HepG2 (cell line): ENCODE data around the gene NPAS2. TPM values are rescaled to one million over a fixed set of nuclear protein-coding genes. Genes with fewer than 3 reads are reported as not detected.
A peak's percentile ranks its signal among the peaks of the same experiment; 100 is the strongest.

Experiments
- CBX2 ChIP-seq, 2 experiments: fragments of 200-600 bp in 1 of 2; sonication (generic); formaldehyde crosslinking in 1 of 2; IDR thresholded peaks; 2 replicates each; pipeline versions ENCODE4 v1.7.0 to v1.8.1; 2018 to 2022; ENCODE audit warnings: low read depth in 2 of 2, low read length in 1 of 2, mild to moderate bottlenecking in 1 of 2, missing genetic modification reagents in 1 of 2
- CHD4 ChIP-seq: fragments of 200-600 bp; sonication (generic); IDR thresholded peaks from 2 replicates; pipeline ENCODE4 v1.7.0; 2017; ENCODE audit warnings: mild to moderate bottlenecking, low read length, borderline replicate concordance
- GABPB1 ChIP-seq: IDR thresholded peaks from 2 replicates; pipeline ENCODE4 v1.6.1; 2016; ENCODE audit warnings: mild to moderate bottlenecking, missing genetic modification reagents, moderate library complexity, missing compliant biosample characterization
- HOXA3 ChIP-seq: sonication (generic); formaldehyde crosslinking; IDR thresholded peaks from 2 replicates; pipeline ENCODE4 v1.5.0; 2020; ENCODE audit warnings: missing genetic modification reagents
- KDM3A ChIP-seq: IDR thresholded peaks from 2 replicates; pipeline ENCODE4 v1.6.1; 2018; ENCODE audit warnings: low read depth, missing compliant biosample characterization
- MBNL3 ChIP-seq: fragments of 250-450 bp; sonication (Bioruptor Pico); conservative IDR thresholded peaks from 2 replicates; pipeline ENCODE4 v1.8.0; 2022; ENCODE audit warnings: mild to moderate bottlenecking, inconsistent platforms
- MEIS1 ChIP-seq: sonication (generic); formaldehyde crosslinking; IDR thresholded peaks from 2 replicates; pipeline ENCODE4 v1.9.0; 2021; ENCODE audit warnings: mild to moderate bottlenecking, missing genetic modification reagents, moderate library complexity, borderline replicate concordance
- MTERF4 ChIP-seq: sonication (generic); formaldehyde crosslinking; IDR thresholded peaks from 2 replicates; pipeline ENCODE4 v1.8.0; 2023; ENCODE audit warnings: mild to moderate bottlenecking, missing genetic modification reagents
- POLR2A ChIP-seq, 2 experiments: IDR thresholded peaks; 2 replicates each; pipeline ENCODE4 v1.6.1; 2011; ENCODE audit warnings: low read depth in 2 of 2, low read length in 2 of 2, mild to moderate bottlenecking in 1 of 2, moderate library complexity in 1 of 2; ENCODE audit not compliant: insufficient read depth in 1 of 2
- PTBP1 ChIP-seq: fragments of 200-400 bp; formaldehyde crosslinking; IDR thresholded peaks from 2 replicates; pipeline ENCODE4 v1.6.1; 2018; ENCODE audit warnings: low read length, low read depth; ENCODE audit not compliant: poor library complexity, severe bottlenecking
- SCMH1 ChIP-seq: sonication (generic); formaldehyde crosslinking; IDR thresholded peaks from 2 replicates; pipeline ENCODE4 v1.9.0; 2021; ENCODE audit warnings: missing genetic modification reagents, mild to moderate bottlenecking, borderline replicate concordance
- SNRNP70 ChIP-seq: fragments of 200-400 bp; formaldehyde crosslinking; IDR thresholded peaks from 2 replicates; pipeline ENCODE4 v1.6.1; 2017; ENCODE audit warnings: mild to moderate bottlenecking, low read depth, low read length, moderate library complexity
- SP1 ChIP-seq, 2 experiments: fragments of 450-650 bp in 1 of 2; sonication (generic) in 1 of 2; formaldehyde crosslinking in 1 of 2; IDR thresholded peaks; 2 replicates each; pipeline versions ENCODE4 v1.4.0 to v1.6.1; 2016 to 2020; ENCODE audit warnings: missing genetic modification reagents in 1 of 2
- TRAFD1 ChIP-seq: sonication (generic); formaldehyde crosslinking; IDR thresholded peaks from 2 replicates; pipeline ENCODE4 v1.5.1; 2020; ENCODE audit warnings: missing genetic modification reagents, mild to moderate bottlenecking, borderline replicate concordance
- ZBTB20 ChIP-seq: sonication (generic); formaldehyde crosslinking; IDR thresholded peaks from 2 replicates; pipeline ENCODE4 v1.8.1; 2023; ENCODE audit warnings: missing genetic modification reagents, low read depth, mild to moderate bottlenecking, borderline replicate concordance
- ZFP36L1 ChIP-seq: sonication (generic); formaldehyde crosslinking; IDR thresholded peaks from 2 replicates; pipeline ENCODE4 v1.8.0; 2022; ENCODE audit warnings: mild to moderate bottlenecking, missing genetic modification reagents, moderate library complexity
- ZNF20 ChIP-seq: sonication (generic); formaldehyde crosslinking; IDR thresholded peaks from 2 replicates; pipeline ENCODE4 v1.4.0; 2020; ENCODE audit warnings: mild to moderate bottlenecking, moderate library complexity, missing genetic modification reagents
- ZNF251 ChIP-seq: sonication (generic); formaldehyde crosslinking; IDR thresholded peaks from 2 replicates; pipeline ENCODE4 v1.9.0; 2021; ENCODE audit warnings: mild to moderate bottlenecking, missing genetic modification reagents
- ZNF34 ChIP-seq: sonication (generic); formaldehyde crosslinking; IDR thresholded peaks from 2 replicates; pipeline ENCODE4 v1.4.0; 2020; ENCODE audit warnings: mild to moderate bottlenecking, missing genetic modification reagents, borderline replicate concordance
- ZNF354B ChIP-seq: sonication (generic); formaldehyde crosslinking; IDR thresholded peaks from 2 replicates; pipeline ENCODE4 v1.8.0; 2022; ENCODE audit warnings: mild to moderate bottlenecking, missing genetic modification reagents
- ZNF446 ChIP-seq: sonication (generic); formaldehyde crosslinking; IDR thresholded peaks from 2 replicates; pipeline ENCODE4 v1.5.0; 2020; ENCODE audit warnings: mild to moderate bottlenecking, missing genetic modification reagents
- ZNF530 ChIP-seq: sonication (generic); formaldehyde crosslinking; IDR thresholded peaks from 2 replicates; pipeline ENCODE4 v1.5.0; 2020; ENCODE audit warnings: low read depth, mild to moderate bottlenecking, missing genetic modification reagents
- ZNF577 ChIP-seq: sonication (generic); formaldehyde crosslinking; IDR thresholded peaks from 2 replicates; pipeline ENCODE4 v1.4.0; 2020; ENCODE audit warnings: mild to moderate bottlenecking, low read depth, missing genetic modification reagents, borderline replicate concordance
- ZNF878 ChIP-seq: sonication (generic); formaldehyde crosslinking; IDR thresholded peaks from 2 replicates; pipeline ENCODE4 v1.8.1; 2023; ENCODE audit warnings: mild to moderate bottlenecking, missing genetic modification reagents, moderate library complexity
- polyA plus RNA-seq, 8 experiments: library from polyadenylated mRNA; depleted of rRNA in 3 of 8; stranded (reverse) in 7 of 8; unstranded in 1 of 8; fragments of >200 nt; fragmentation: Illumina TruSeq in 4 of 8; extraction: Trizol in 4 of 8; gene quantifications; 2 replicates each; pipeline versions ENCODE4 v1.2.1 to v1.2.3, GENCODE V29; 2011 to 2016; ENCODE audit warnings: low read depth in 4 of 8, missing spikeins in 1 of 8, mixed read lengths in 1 of 8; ENCODE audit not compliant: insufficient read depth in 1 of 8
- total RNA-seq, 5 experiments: library from RNA; depleted of rRNA; stranded (reverse); fragments of >200 nt; fragmentation: Illumina TruSeq; extraction: Trizol; gene quantifications; 2 replicates each; pipeline ENCODE4 v1.2.3, GENCODE V29; 2016; ENCODE audit warnings: low read depth in 1 of 5
- TF ChIP-seq, protein P1 (sequence below): sonication (generic); formaldehyde crosslinking; conservative IDR thresholded peaks from 2 replicates; pipeline ENCODE4 v1.4.0; 2020; ENCODE audit warnings: missing genetic modification reagents
- TF ChIP-seq, protein P2 (sequence below): sonication (generic); formaldehyde crosslinking; IDR thresholded peaks from 2 replicates; pipeline ENCODE4 v1.4.0; 2020; ENCODE audit warnings: mild to moderate bottlenecking, missing genetic modification reagents

Gene NPAS2
- total and polyA plus RNA-seq, 2 of the 13 experiments (the other 11 are each of a cell fraction or from before 2014, with no cell fraction given) = 14.8 to 37.5 TPM

DNA sequence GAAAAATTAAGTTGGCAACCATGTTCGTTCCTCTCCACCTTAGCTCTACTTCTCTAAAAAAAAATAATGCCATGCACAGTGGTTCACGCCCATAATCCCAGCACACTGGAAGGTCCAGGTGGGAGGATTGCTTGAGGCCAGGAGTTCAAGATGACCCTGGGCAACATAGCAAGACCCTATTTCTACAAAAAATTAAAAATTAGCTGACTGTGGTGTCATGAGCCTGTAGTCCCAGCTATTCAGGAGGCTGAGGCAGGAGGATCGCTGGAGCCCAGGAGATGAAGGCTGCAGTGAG, 40.1 kb upstream of the NPAS2 start (continued):
- TF ChIP-seq POLR2A (IDR thresholded peaks at IDR 0.05; ENCODE audit: insufficient read depth in 1 of 2, low read depth in 2 of 2, low read length in 2 of 2) = no peak
- TF ChIP-seq ZBTB20 (CRISPR knock-in tag) = no peak
- TF ChIP-seq PTBP1 = no peak
- no peak for TF ChIP-seq SP1 (IDR thresholded peaks at IDR 0.05)
- peak; percentile 59 for TF ChIP-seq SP1 (CRISPR knock-in tag; IDR thresholded peaks at IDR 0.05)
- no peak for TF ChIP-seq ZNF446 (CRISPR knock-in tag)
- TF ChIP-seq ZFP36L1 = no peak
- TF ChIP-seq SCMH1 (CRISPR knock-in tag) = no peak
- TF ChIP-seq HOXA3 (CRISPR knock-in tag) = no peak
- TF ChIP-seq ZNF878 = no peak
- no peak for TF ChIP-seq ZNF251 (CRISPR knock-in tag)
- TF ChIP-seq MEIS1 (CRISPR knock-in tag) = no peak
- no peak for TF ChIP-seq CBX2 (IDR thresholded peaks at IDR 0.05; ENCODE audit: low read depth, low read length)
- TF ChIP-seq CBX2 (CRISPR knock-in tag; IDR thresholded peaks at IDR 0.05; ENCODE audit: low read depth) = no peak
- no peak for TF ChIP-seq SNRNP70
- no peak for TF ChIP-seq MBNL3 (CRISPR knock-in tag)
- TF ChIP-seq ZNF354B (CRISPR knock-in tag) = no peak
- TF ChIP-seq ZNF577 (CRISPR knock-in tag) = no peak
- TF ChIP-seq TRAFD1 (CRISPR knock-in tag) = no peak
- TF ChIP-seq ZNF34 (CRISPR knock-in tag) = no peak
- no peak for TF ChIP-seq KDM3A (CRISPR knock-in tag)
- TF ChIP-seq, protein P1, sequence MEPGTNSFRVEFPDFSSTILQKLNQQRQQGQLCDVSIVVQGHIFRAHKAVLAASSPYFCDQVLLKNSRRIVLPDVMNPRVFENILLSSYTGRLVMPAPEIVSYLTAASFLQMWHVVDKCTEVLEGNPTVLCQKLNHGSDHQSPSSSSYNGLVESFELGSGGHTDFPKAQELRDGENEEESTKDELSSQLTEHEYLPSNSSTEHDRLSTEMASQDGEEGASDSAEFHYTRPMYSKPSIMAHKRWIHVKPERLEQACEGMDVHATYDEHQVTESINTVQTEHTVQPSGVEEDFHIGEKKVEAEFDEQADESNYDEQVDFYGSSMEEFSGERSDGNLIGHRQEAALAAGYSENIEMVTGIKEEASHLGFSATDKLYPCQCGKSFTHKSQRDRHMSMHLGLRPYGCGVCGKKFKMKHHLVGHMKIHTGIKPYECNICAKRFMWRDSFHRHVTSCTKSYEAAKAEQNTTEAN (CRISPR knock-in tag) = no peak
- TF ChIP-seq GABPB1 = peak; percentile 60
- TF ChIP-seq MTERF4 (CRISPR knock-in tag) = no peak
- TF ChIP-seq ZNF530 (CRISPR knock-in tag) = no peak
- TF ChIP-seq ZNF20 (CRISPR knock-in tag) = 0 out of 2 replicates have a peak, but pooled peaks have one; percentile 0
- TF ChIP-seq, protein P2, sequence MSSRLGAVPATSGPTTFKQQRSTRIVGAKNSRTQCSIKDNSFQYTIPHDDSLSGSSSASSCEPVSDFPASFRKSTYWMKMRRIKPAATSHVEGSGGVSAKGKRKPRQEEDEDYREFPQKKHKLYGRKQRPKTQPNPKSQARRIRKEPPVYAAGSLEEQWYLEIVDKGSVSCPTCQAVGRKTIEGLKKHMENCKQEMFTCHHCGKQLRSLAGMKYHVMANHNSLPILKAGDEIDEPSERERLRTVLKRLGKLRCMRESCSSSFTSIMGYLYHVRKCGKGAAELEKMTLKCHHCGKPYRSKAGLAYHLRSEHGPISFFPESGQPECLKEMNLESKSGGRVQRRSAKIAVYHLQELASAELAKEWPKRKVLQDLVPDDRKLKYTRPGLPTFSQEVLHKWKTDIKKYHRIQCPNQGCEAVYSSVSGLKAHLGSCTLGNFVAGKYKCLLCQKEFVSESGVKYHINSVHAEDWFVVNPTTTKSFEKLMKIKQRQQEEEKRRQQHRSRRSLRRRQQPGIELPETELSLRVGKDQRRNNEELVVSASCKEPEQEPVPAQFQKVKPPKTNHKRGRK = no peak
- TF ChIP-seq CHD4 = peak; percentile 96
